ENCODE measurements around the gene PTRH1. TPM values are rescaled to one million over a fixed set of nuclear protein-coding genes. Genes with fewer than 3 reads are reported as not detected.

The PTRH1 gene
- total RNA-seq, 1 donor = 16.3 TPM

DNA sequence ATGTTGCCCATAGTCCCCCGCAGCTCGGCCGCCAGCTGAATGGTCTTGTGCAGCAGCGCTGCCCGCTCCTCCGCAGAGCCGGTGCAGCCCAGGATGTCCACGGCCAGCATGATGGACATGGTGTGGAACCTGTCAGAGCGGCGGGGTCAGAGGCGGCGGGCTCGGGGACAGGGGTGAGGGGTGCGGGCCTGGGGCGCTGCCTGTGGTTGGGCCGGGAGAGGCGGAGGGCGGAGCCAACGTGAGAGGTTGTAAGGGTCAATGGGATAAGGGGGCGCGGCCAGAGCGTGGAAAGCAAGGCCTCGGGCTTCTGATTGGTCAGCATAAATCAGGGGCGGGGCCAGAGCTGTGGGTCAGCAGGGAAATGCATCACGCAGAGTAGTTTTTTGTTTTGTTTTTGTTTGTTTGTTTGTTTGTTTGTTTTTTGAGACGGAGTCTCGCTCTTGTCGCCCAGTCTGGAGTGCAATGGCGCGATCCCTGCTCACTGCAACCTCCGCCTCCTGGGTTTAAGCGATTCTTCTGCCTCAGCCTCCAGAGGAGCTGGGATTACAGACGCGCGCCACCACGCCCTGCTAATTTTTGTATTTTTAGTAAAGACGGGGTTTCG is 26.5 kb upstream of the PTRH1 start:
- Histone ChIP-seq H3K36me3 (ENCODE audit: insufficient read depth, low read length) (no peaks in the 10 kb centered on the region), H3K4me3 (ENCODE audit: insufficient read depth, low read length) (no peak overlapping the region), H3K4me2 (ENCODE audit: insufficient read depth, low read length) (peak overlapping the region; percentile 36), H3K4me1 (ENCODE audit: insufficient read depth, low read length) (peaks cover 8% of the 10 kb centered on the region), H3K27me3 (ENCODE audit: insufficient read depth, low read length) (no peaks in the 10 kb centered on the region), H3K27ac (ENCODE audit: low read depth, low read length) (no peak overlapping the region), H2AFZ (ENCODE audit: low read length) (no peak overlapping the region), H3K9me3 (ENCODE audit: low read depth, low read length) (no peaks in the 10 kb centered on the region), H4K20me1 (ENCODE audit: insufficient read depth, low read length) (no peaks in the 10 kb centered on the region), H3K79me2 (ENCODE audit: insufficient read depth, low read length) (no peaks in the 10 kb centered on the region)
- TF ChIP-seq, protein P1, sequence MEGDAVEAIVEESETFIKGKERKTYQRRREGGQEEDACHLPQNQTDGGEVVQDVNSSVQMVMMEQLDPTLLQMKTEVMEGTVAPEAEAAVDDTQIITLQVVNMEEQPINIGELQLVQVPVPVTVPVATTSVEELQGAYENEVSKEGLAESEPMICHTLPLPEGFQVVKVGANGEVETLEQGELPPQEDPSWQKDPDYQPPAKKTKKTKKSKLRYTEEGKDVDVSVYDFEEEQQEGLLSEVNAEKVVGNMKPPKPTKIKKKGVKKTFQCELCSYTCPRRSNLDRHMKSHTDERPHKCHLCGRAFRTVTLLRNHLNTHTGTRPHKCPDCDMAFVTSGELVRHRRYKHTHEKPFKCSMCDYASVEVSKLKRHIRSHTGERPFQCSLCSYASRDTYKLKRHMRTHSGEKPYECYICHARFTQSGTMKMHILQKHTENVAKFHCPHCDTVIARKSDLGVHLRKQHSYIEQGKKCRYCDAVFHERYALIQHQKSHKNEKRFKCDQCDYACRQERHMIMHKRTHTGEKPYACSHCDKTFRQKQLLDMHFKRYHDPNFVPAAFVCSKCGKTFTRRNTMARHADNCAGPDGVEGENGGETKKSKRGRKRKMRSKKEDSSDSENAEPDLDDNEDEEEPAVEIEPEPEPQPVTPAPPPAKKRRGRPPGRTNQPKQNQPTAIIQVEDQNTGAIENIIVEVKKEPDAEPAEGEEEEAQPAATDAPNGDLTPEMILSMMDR (IDR thresholded peaks at IDR 0.05; ENCODE audit: extremely low read depth, low read depth, low read length) = no peak
- no peak for DNase-seq (ENCODE audit: insufficient read length, low spot score, missing footprints)

DNA sequence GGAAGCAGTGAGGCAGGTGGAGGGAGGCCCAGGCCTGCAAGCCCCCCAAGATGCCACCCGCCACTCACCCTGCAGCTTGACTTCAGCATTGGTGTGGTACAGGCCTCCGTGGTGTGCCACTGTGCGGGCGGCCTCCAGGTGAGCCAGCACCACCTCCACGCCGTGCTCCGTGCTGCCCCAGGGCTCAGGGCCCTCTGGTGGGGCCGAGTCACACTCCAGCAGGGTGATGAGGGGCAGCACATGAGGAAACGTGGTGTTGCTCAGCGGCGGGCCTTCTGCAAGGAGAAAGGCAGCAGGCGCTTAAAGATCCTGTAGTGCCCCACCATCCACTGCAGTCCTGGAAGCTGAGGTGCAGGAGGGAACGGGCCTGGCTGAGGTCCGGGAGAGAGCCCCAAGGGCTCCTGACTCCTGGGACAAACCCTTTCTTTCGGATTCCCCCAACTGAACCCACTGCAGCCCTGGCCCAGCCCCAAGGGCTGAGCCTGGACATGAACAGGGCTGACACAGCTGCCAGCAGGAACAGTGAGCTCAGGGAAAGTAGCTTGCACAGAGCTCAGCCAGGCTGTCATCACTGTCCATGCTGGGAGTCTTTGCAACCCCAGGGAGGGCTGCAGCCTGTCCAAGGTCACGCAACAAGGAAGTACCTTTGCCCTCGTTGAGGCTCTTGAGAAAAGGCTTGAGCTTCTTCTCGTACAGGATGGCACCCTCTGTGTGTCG is 24.3 kb upstream of the PTRH1 start:
- no peak for DNase-seq (ENCODE audit: insufficient read length, low spot score, missing footprints)
- Histone ChIP-seq H3K36me3 (ENCODE audit: insufficient read depth, low read length) (no peaks in the 10 kb centered on the region), H3K79me2 (ENCODE audit: insufficient read depth, low read length) (no peaks in the 10 kb centered on the region), H2AFZ (ENCODE audit: low read length) (no peak overlapping the region), H3K27ac (ENCODE audit: low read depth, low read length) (peak overlapping the region; percentile 28), H3K4me1 (ENCODE audit: insufficient read depth, low read length) (peaks cover 12% of the 10 kb centered on the region), H3K27me3 (ENCODE audit: insufficient read depth, low read length) (no peaks in the 10 kb centered on the region), H4K20me1 (ENCODE audit: insufficient read depth, low read length) (no peaks in the 10 kb centered on the region), H3K4me3 (ENCODE audit: insufficient read depth, low read length) (no peak overlapping the region), H3K9me3 (ENCODE audit: low read depth, low read length) (no peaks in the 10 kb centered on the region), H3K4me2 (ENCODE audit: insufficient read depth, low read length) (peak overlapping the region; percentile 57)
- TF ChIP-seq, protein P1 (IDR thresholded peaks at IDR 0.05; ENCODE audit: extremely low read depth, low read depth, low read length) = no peak

DNA sequence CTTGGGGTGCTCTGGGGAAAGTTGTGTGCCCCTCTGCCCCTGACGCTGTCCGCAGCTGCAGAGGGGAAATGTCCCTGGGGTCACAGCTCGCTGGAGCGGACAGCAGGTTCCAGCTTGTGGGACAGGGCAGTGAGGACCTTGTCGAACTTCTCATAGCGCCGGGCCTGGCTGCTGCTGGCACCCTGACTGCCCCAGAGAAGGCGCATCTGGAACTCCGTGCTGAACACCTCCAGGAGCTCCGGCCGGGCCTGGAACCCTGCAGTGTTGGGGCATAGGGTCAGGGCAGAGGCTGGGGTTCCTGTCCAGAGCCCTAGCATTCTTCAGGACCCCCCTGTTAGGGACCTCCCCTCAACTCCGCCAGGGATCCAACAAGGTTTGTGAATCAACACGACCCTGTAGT is 23.2 kb upstream of the PTRH1 start:
- no peak overlapping the region for H3K27ac ChIP-seq (ENCODE audit: low read depth, low read length)
- no peaks in the 10 kb centered on the region for H3K27me3 ChIP-seq (ENCODE audit: insufficient read depth, low read length)
- peaks cover 18% of the 10 kb centered on the region for H3K4me1 ChIP-seq (ENCODE audit: insufficient read depth, low read length)
- H3K9me3 ChIP-seq (ENCODE audit: low read depth, low read length) = no peaks in the 10 kb centered on the region
- H3K79me2 ChIP-seq (ENCODE audit: insufficient read depth, low read length) = peaks cover 4% of the 10 kb centered on the region
- DNase-seq (ENCODE audit: insufficient read length, low spot score, missing footprints) = no peak
- no peak overlapping the region for H3K4me2 ChIP-seq (ENCODE audit: insufficient read depth, low read length)
- TF ChIP-seq, protein P1 (IDR thresholded peaks at IDR 0.05; ENCODE audit: extremely low read depth, low read depth, low read length) = no peak
- H4K20me1 ChIP-seq (ENCODE audit: insufficient read depth, low read length) = no peaks in the 10 kb centered on the region
- H3K36me3 ChIP-seq (ENCODE audit: insufficient read depth, low read length) = no peaks in the 10 kb centered on the region
- no peak overlapping the region for H2AFZ ChIP-seq (ENCODE audit: low read length)
- H3K4me3 ChIP-seq (ENCODE audit: insufficient read depth, low read length) = no peak overlapping the region

DNA sequence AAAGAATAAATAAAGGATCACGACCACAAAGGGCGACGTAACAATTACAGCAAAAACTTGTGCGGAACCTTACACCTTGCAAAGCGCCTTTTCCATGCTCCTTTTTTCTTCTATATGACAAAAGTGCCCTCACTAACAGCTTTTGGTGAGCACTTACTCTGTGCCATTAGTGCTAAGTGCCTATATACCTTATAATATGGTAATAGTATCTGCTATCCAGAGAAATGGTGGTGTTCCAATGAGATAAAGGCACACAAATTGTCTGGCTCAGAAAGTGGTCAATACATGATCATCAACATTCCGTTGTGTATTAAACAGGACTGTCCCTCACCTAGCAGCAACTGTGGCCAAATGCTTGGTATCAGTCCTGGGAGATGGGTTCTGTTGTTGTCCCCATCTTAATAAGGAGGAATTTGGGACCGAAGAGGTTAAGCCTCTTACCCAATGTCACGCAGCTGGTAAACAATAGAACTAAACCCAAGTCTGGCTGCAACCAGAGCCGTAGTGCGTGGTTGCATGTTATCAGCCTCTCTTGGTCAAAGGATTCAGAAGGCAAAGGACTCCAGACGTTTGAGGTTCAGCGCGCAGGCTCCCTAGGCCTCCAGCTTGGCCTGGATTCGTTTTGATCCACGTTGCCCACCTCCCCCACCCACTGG is 20.2 kb upstream of the PTRH1 start:
- H3K4me2 ChIP-seq (ENCODE audit: insufficient read depth, low read length) = peak overlapping the region; percentile 40
- DNase-seq (ENCODE audit: insufficient read length, low spot score, missing footprints) = no peak
- H3K4me3 ChIP-seq (ENCODE audit: insufficient read depth, low read length) = no peak overlapping the region
- H3K79me2 ChIP-seq (ENCODE audit: insufficient read depth, low read length) = peaks cover 4% of the 10 kb centered on the region
- H4K20me1 ChIP-seq (ENCODE audit: insufficient read depth, low read length) = no peaks in the 10 kb centered on the region
- TF ChIP-seq, protein P1 (IDR thresholded peaks at IDR 0.05; ENCODE audit: extremely low read depth, low read depth, low read length) = no peak
- H2AFZ ChIP-seq (ENCODE audit: low read length) = no peak overlapping the region
- peak overlapping the region; percentile 4 for H3K27ac ChIP-seq (ENCODE audit: low read depth, low read length)
- H3K9me3 ChIP-seq (ENCODE audit: low read depth, low read length) = no peaks in the 10 kb centered on the region
- H3K27me3 ChIP-seq (ENCODE audit: insufficient read depth, low read length) = no peaks in the 10 kb centered on the region
- peaks cover 14% of the 10 kb centered on the region for H3K4me1 ChIP-seq (ENCODE audit: insufficient read depth, low read length)
- H3K36me3 ChIP-seq (ENCODE audit: insufficient read depth, low read length) = peaks cover 6% of the 10 kb centered on the region
